ENCODE measurements around the gene MAGI2. TPM values are rescaled to one million over a fixed set of nuclear protein-coding genes. Genes with fewer than 3 reads are reported as not detected.

MAGI2 gene
- total RNA-seq, 2 donors from 2014 or later, result 18.3 to 31.8 TPM

- DNase-seq (ENCODE audit: low spot score) (no peak), ATAC-seq (ENCODE audit: insufficient number of reproducible peaks, low FRiP score, low read depth) (no peak)
- no peak overlapping the region for H3K4me3 ChIP-seq
- no peak for TF ChIP-seq CTCF (IDR thresholded peaks at IDR 0.05)
- no peaks in the 10 kb centered on the region for H3K27me3 ChIP-seq (replicated peaks; ENCODE audit: insufficient read depth)
- H3K36me3 ChIP-seq, result no peaks in the 10 kb centered on the region
- no peaks in the 10 kb centered on the region for H3K9me3 ChIP-seq
- no peaks in the 10 kb centered on the region for H3K4me1 ChIP-seq (ENCODE audit: control insufficient read depth in 1 of 2, low read depth in 2 of 2)
- no peak overlapping the region for H3K27ac ChIP-seq
These were observed 955.6 kb downstream of the MAGI2 start for GRCh38 chr7:78497728-78498427.

DNA sequence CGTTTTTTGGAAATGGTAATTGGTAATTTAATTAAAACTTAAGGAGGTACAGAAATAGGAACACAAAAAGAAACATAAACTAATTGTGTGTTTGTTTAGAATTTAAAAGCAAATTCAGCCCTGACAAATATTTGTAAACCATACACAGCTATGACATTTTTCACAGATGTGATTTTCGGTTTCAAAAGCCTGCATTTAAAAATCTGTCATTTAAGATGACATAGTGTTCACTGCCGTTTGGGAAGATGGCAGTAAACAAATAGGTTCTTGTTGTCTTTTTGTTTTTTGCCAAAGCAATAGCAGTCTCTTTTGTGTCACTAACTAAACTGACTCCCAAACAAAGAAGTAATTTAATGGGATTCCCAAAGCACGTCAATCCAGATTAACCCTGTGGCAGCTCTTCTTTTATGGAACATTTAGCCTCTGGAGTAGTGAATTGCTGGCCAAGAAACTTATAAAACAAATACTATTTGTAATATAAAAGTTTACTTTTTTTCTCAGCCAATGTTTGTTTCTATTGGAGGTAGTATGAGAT is 957.3 kb downstream of the MAGI2 start:
- ATAC-seq (ENCODE audit: insufficient number of reproducible peaks, low FRiP score, low read depth), result no peak
- Histone ChIP-seq H3K36me3 (no peaks in the 10 kb centered on the region), H3K9me3 (no peaks in the 10 kb centered on the region), H3K27ac (no peak overlapping the region), H3K27me3 (replicated peaks; ENCODE audit: insufficient read depth) (no peaks in the 10 kb centered on the region), H3K4me1 (ENCODE audit: control insufficient read depth in 1 of 2, low read depth in 2 of 2) (no peaks in the 10 kb centered on the region), H3K4me3 (no peak overlapping the region)
- no peak for TF ChIP-seq CTCF (IDR thresholded peaks at IDR 0.05)
- DNase-seq (ENCODE audit: low spot score), result no peak

DNA sequence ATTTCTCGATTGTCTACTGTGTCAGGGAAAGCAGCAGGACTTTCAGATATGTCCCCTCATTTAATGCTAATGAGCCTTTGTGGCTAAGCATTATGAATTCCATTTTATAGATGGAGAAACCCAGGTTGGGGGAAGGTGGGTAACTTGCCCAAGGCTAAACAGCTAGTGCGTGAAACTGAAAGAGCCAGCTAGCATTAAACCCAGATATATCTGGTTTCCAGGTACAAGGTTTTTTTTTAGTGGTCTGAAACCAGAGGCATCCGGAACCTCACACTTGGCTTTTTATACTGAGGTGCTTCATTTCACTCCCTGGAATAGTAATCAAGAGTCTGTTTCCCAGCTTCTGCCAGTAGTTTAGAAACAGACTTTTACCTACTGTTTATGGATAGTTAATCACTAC is 960.1 kb downstream of the MAGI2 start:
- Histone ChIP-seq H3K4me3 (no peak overlapping the region), H3K4me1 (ENCODE audit: control insufficient read depth in 1 of 2, low read depth in 2 of 2) (peaks cover 3 to 18% of the 10 kb centered on the region in 2 donors), H3K9me3 (no peaks in the 10 kb centered on the region), H3K36me3 (no peaks in the 10 kb centered on the region), H3K27me3 (replicated peaks; ENCODE audit: insufficient read depth) (no peaks in the 10 kb centered on the region), H3K27ac (no peak overlapping the region)
- no peak for TF ChIP-seq CTCF (IDR thresholded peaks at IDR 0.05)
- ATAC-seq (ENCODE audit: insufficient number of reproducible peaks, low FRiP score, low read depth), result no peak
- no peak for DNase-seq (ENCODE audit: low spot score)

- no peaks in the 10 kb centered on the region for H3K9me3 ChIP-seq
- H3K4me1 ChIP-seq (ENCODE audit: control insufficient read depth in 1 of 2, low read depth in 2 of 2), result peaks cover 3 to 18% of the 10 kb centered on the region in 2 donors
- H3K4me3 ChIP-seq, result no peak overlapping the region
- no peaks in the 10 kb centered on the region for H3K36me3 ChIP-seq
- H3K27me3 ChIP-seq (replicated peaks; ENCODE audit: insufficient read depth), result no peaks in the 10 kb centered on the region
- DNase-seq (ENCODE audit: low spot score) (no peak), ATAC-seq (ENCODE audit: insufficient number of reproducible peaks, low FRiP score, low read depth) (no peak)
- H3K27ac ChIP-seq, result no peak overlapping the region
- no peak for TF ChIP-seq CTCF (IDR thresholded peaks at IDR 0.05)
These were observed 961.3 kb downstream of the MAGI2 start for GRCh38 chr7:78492146-78492545.

DNA sequence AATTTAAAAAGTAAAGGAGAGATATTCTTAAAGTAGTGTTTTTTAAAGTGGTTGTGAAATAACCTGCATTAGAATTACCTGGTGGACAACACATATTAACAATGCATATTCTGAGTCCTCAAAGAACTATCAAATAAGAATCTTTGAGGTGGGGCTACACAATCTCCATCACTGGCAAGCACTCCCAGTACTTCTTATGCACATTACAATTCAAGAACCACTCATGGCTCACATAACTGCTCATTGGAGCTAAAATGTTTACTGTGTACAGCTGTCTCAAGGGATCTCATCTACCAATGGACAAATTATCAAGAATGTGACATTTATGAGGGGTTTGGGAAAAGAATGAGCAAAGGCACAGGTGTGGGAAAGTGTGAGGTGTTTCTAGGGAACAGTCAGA is 962.9 kb downstream of the MAGI2 start:
- Histone ChIP-seq H3K4me3 (no peak overlapping the region), H3K36me3 (no peaks in the 10 kb centered on the region), H3K4me1 (ENCODE audit: control insufficient read depth in 1 of 2, low read depth in 2 of 2) (peaks cover 3 to 18% of the 10 kb centered on the region in 2 donors), H3K27ac (no peak overlapping the region), H3K27me3 (replicated peaks; ENCODE audit: insufficient read depth) (no peaks in the 10 kb centered on the region), H3K9me3 (no peaks in the 10 kb centered on the region)
- DNase-seq (ENCODE audit: low spot score), result no peak
- ATAC-seq (ENCODE audit: insufficient number of reproducible peaks, low FRiP score, low read depth), result no peak
- TF ChIP-seq CTCF (IDR thresholded peaks at IDR 0.05), result no peak
